Lower lobe of right lung (tissue), 2 donors: ENCODE results near the gene TMEM45B. TPM values are rescaled to one million over a fixed set of nuclear protein-coding genes. Genes with fewer than 3 reads are reported as not detected.

Source experiments
- ATAC-seq, 2 donors: fragments of 200-7000 bp; cut with Tn5 transposase; one replicate each; pipeline ENCODE4 v1.9.1; 2020 to 2022; ENCODE audit warnings: mild to moderate bottlenecking in 2 of 2, moderate library complexity in 2 of 2
- DNase-seq: peaks from one replicate; pipeline ENCODE4 v3.0.0-alpha.2; 2020
- H3K27ac ChIP-seq: fragments of 200-600 bp; one replicate; pipeline ENCODE4 v1.8.0; 2022
- H3K27me3 ChIP-seq: fragments of 200-600 bp; one replicate; pipeline ENCODE4 v1.8.0; 2022; ENCODE audit warnings: low read depth
- H3K36me3 ChIP-seq: fragments of 200-600 bp; one replicate; pipeline ENCODE4 v1.8.0; 2022; ENCODE audit warnings: mild to moderate bottlenecking
- H3K4me1 ChIP-seq: fragments of 200-600 bp; one replicate; pipeline ENCODE4 v1.8.0; 2022
- H3K4me3 ChIP-seq: fragments of 200-600 bp; one replicate; pipeline ENCODE4 v1.8.0; 2022; ENCODE audit warnings: mild to moderate bottlenecking
- H3K9me3 ChIP-seq: fragments of 200-600 bp; one replicate; pipeline ENCODE4 v1.8.0; 2022
- CTCF ChIP-seq: fragments of 200-600 bp; IDR thresholded peaks from one replicate; pipeline ENCODE4 v1.8.0; 2022; ENCODE audit warnings: antibody characterized with exemption, mild to moderate bottlenecking
- intact Hi-C: fragments of 100-400 bp; cut with DNase I; formaldehyde crosslinking; loops from one replicate; pipeline ENCODE4 v1.11.0; 2022
- total RNA-seq: library from RNA; stranded (reverse); fragmentation: NEBNext Ultra II Directional; extraction: Animal tissue kit (Norgen Biotek cat#: 25700); gene quantifications from one replicate; pipeline ENCODE4 v1.2.1, GENCODE V29; 2021
- donor health status: DM: no; HTN: yes; CAD: no; lungs with severe emphysema.

Gene TMEM45B
- total RNA-seq, 1 donor from 2014 or later, result 13.8 TPM

GRCh38 chr11:129852125-129852740 lies 36.6 kb downstream of the TMEM45B start:
- no peaks in the 10 kb centered on the region for H3K27me3 ChIP-seq
- intact Hi-C loops, result no loop called here
- H3K4me1 ChIP-seq, result peaks cover 13% of the 10 kb centered on the region
- no peak for DNase-seq
- no peak for TF ChIP-seq CTCF
- H3K9me3 ChIP-seq, result no peaks in the 10 kb centered on the region
- ATAC-seq, result no peak
- no peak overlapping the region for H3K4me3 ChIP-seq
- H3K27ac ChIP-seq, result no peak overlapping the region
- H3K36me3 ChIP-seq, result no peaks in the 10 kb centered on the region

GRCh38 chr11:129853518-129854231 lies 38.0 kb downstream of the TMEM45B start:
- intact Hi-C loops, result no loop called here
- Histone ChIP-seq H3K27ac (peak overlapping the region; percentile 53), H3K27me3 (no peaks in the 10 kb centered on the region), H3K4me3 (no peak overlapping the region), H3K4me1 (peaks cover 13% of the 10 kb centered on the region), H3K9me3 (no peaks in the 10 kb centered on the region), H3K36me3 (no peaks in the 10 kb centered on the region)
- no peak for TF ChIP-seq CTCF
- ATAC-seq (peak; percentile 81 to 86), DNase-seq (peak; percentile 81)

DNA sequence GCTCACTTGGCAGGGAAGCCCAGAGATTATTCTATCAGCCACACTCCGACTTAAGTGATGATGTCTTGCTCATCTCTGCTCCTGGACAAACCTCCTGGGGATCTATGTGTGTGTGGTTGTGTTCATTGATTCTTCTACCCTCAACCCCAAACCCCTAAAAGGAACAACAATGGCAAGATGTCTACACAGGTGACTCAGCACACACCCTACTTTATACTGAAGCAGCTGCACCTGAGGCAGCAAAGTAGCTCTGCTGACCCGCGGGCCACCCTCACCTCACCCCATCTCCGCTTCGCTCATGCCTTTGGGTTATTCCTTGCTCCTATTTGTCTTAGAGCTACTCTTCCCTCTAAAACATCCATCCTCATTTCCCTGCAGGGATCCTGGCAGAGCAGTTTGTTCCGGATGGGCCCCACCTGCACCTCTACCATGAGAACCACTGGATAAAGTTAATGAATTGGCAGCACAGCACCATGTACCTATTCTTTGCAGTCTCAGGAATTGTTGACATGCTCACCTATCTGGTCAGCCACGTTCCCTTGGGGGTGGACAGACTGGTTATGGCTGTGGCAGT lies 38.7 kb downstream of the TMEM45B start:
- ATAC-seq, result peak; percentile 37 to 47
- no peak for TF ChIP-seq CTCF
- DNase-seq, result no peak

GRCh38 chr11:129855086-129855485 lies 39.4 kb downstream of the TMEM45B start:
- Histone ChIP-seq H3K36me3 (peaks cover 6% of the 10 kb centered on the region), H3K27me3 (no peaks in the 10 kb centered on the region), H3K4me1 (peaks cover 13% of the 10 kb centered on the region)

More for the DNA sequence above, 38.7 kb downstream of the TMEM45B start:
- Histone ChIP-seq H3K4me1 (peaks cover 13% of the 10 kb centered on the region), H3K4me3 (no peak overlapping the region), H3K9me3 (no peaks in the 10 kb centered on the region), H3K27me3 (no peaks in the 10 kb centered on the region), H3K36me3 (no peaks in the 10 kb centered on the region), H3K27ac (no peak overlapping the region)
- intact Hi-C loops, result no loop called here

GRCh38 chr11:129856036-129856435 lies 40.4 kb downstream of the TMEM45B start:
- DNase-seq (no peak), ATAC-seq (no peak)
- intact Hi-C loops, result no loop called here
- TF ChIP-seq CTCF, result no peak
- no peaks in the 10 kb centered on the region for H3K9me3 ChIP-seq
- H3K27ac ChIP-seq, result no peak overlapping the region
- peaks cover 6% of the 10 kb centered on the region for H3K36me3 ChIP-seq
- peaks cover 13% of the 10 kb centered on the region for H3K4me1 ChIP-seq
- H3K27me3 ChIP-seq, result no peaks in the 10 kb centered on the region
- H3K4me3 ChIP-seq, result no peak overlapping the region

More at GRCh38 chr11:129855086-129855485, 39.4 kb downstream of the TMEM45B start:
- TF ChIP-seq CTCF, result no peak
- intact Hi-C loops, result no loop called here
- Histone ChIP-seq H3K27ac (no peak overlapping the region), H3K4me3 (no peak overlapping the region), H3K9me3 (no peaks in the 10 kb centered on the region)
- DNase-seq (no peak), ATAC-seq (no peak)
